RWPE1 (cell line): ENCODE measurements around the gene NFE2L1.
A peak's percentile ranks its signal among the peaks of the same experiment; 100 is the strongest.

Experiments
- CTCF ChIA-PET: fragments of 350-600 bp; sonication (Branson Sonifier 250); formaldehyde crosslinking; extraction: SDS; loops from one replicate; lab custom pipeline; 2021; lab: Yijun Ruan, JAX
- POLR2A ChIA-PET: fragments of 400-600 bp; formaldehyde crosslinking; extraction: SDS; loops from one replicate; lab custom pipeline; 2020; ENCODE audit warnings: antibody characterized with exemption; ENCODE audit not compliant: low non-redundant PET; lab: Yijun Ruan, JAX
- DNase-seq: peaks from one replicate; pipeline ENCODE4 v3.0.0; 2012; ENCODE audit warnings: low spot score
- H3K27ac ChIP-seq: fragments of 450-650 bp; 2 replicates; pipeline ENCODE4 v1.5.1; 2017
- TF ChIP-seq, protein P1 (sequence below): fragments of 450-650 bp; conservative IDR thresholded peaks from 2 replicates; pipeline ENCODE4 v1.5.1; 2017; ENCODE audit warnings: low read depth, mild to moderate bottlenecking

NFE2L1 gene

GRCh38 chr17:48054238-48055185 lies 6.4 kb downstream of the NFE2L1 start:
- DNase-seq = peak; percentile 90
- ChIA-PET CTCF (interaction anchor here (0.9 to 1.9 kb wide), 3 partner anchors 10 to 29 kb away, joined by 3 to 6 read pairs (median 4); no protein-coding TSS in a partner anchor), POLR2A (no interaction called here)
- H3K27ac ChIP-seq = peak overlapping the region; percentile 99
- TF ChIP-seq, protein P1, sequence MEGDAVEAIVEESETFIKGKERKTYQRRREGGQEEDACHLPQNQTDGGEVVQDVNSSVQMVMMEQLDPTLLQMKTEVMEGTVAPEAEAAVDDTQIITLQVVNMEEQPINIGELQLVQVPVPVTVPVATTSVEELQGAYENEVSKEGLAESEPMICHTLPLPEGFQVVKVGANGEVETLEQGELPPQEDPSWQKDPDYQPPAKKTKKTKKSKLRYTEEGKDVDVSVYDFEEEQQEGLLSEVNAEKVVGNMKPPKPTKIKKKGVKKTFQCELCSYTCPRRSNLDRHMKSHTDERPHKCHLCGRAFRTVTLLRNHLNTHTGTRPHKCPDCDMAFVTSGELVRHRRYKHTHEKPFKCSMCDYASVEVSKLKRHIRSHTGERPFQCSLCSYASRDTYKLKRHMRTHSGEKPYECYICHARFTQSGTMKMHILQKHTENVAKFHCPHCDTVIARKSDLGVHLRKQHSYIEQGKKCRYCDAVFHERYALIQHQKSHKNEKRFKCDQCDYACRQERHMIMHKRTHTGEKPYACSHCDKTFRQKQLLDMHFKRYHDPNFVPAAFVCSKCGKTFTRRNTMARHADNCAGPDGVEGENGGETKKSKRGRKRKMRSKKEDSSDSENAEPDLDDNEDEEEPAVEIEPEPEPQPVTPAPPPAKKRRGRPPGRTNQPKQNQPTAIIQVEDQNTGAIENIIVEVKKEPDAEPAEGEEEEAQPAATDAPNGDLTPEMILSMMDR = no peak

DNA sequence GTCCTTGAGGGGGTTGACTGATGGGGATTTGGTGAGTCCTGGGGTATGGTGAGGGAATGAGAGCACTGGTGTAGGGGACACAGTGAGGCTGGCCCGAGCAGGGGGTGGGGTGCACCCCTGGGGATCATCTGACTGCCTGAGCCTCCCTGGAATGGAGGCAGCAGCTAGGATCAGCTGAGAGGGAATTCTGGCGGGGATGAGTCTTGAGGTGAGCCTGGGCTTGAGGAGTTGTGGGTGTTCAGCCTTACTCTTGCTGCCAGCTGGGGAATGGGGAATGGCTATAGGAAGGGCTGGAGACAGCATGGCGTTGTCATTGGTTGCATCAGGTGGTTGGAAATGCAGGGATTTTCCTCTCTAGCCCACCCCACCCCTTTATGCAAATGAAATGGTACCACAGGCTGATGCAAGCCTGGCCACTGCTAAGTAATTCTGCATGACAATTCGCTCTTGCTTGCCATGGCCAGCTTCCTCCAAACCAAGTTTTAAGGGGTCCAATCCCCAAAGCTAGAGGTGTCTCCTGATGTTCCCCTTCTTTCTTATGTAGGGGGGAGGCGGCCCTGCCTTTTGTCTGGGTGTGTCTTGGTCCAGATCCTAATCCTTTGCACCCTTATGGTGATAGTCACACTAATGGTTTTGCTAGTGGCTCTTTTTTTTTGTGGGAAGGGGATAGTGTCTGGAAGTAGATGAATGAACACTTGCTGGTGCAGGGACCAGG lies 7.5 kb downstream of the NFE2L1 start:
- no peak for DNase-seq
- POLR2A ChIA-PET = no interaction called here
- CTCF ChIA-PET = interaction anchor here (0.6 to 1.0 kb wide), 4 partner anchors 13 to 72 kb away, joined by 3 to 5 read pairs (median 4); no protein-coding TSS in a partner anchor
- peak overlapping the region; percentile 99 for H3K27ac ChIP-seq
- TF ChIP-seq, protein P1 = no peak

DNA sequence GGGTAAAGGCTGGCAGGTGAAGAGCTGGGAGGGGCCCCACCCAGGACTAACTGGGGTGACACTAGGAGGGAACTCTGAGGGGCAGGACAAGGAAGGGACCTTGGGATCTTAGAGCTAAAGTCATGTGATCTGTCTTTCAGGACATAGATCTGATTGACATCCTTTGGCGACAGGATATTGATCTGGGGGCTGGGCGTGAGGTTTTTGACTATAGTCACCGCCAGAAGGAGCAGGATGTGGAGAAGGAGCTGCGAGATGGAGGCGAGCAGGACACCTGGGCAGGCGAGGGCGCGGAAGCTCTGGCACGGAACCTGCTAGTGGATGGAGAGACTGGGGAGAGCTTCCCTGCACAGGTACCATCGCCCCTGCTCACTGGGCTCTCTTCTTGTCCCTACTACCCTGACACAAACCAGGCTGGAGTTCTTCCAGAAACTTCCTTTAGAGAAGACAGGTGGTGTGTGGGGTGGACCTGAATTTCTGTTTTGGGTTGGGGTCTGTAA lies 8.1 kb downstream of the NFE2L1 start:
- CTCF ChIA-PET = interaction anchor here (0.6 to 1.0 kb wide), 3 partner anchors 12 to 30 kb away, joined by 3 to 5 read pairs (median 3); no protein-coding TSS in a partner anchor
- H3K27ac ChIP-seq = peak overlapping the region; percentile 99
- POLR2A ChIA-PET = no interaction called here
- TF ChIP-seq, protein P1 = no peak
- no peak for DNase-seq

DNA sequence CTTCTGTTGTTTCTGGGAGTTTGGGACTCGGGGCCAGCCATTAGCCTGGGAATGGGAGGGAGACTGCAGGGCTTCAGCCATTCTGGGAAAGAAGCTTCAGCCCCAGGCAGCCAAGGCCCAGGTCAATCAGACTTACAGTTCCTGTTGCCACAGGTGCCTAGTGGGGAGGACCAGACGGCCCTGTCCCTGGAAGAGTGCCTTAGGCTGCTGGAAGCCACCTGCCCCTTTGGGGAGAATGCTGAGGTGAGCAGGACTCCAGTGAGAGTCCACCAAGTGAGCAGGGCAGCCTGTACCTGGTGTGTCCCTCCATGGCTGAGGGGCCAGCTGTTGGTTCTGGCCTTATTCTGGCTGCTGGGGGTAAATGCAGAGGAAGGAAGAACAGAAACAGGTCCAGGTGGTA lies 8.7 kb downstream of the NFE2L1 start:
- DNase-seq = no peak
- CTCF ChIA-PET = interaction anchor here (1.0 kb wide), 1 partner anchor 30 kb away, joined by 3 read pairs; no protein-coding TSS in a partner anchor
- TF ChIP-seq, protein P1 = no peak
- peak overlapping the region; percentile 99 for H3K27ac ChIP-seq
- POLR2A ChIA-PET = interaction anchor here (2.0 kb wide), 1 partner anchor 8 kb away, joined by 10 read pairs; the partner anchor contains the start of gene NFE2L1

GRCh38 chr17:48057626-48058025 lies 9.5 kb downstream of the NFE2L1 start:
- peak overlapping the region; percentile 99 for H3K27ac ChIP-seq
- DNase-seq = no peak
- POLR2A ChIA-PET = interaction anchor here (2.0 kb wide), 1 partner anchor 9 kb away, joined by 10 read pairs; the partner anchor contains the start of gene NFE2L1
- CTCF ChIA-PET = no interaction called here
- TF ChIP-seq, protein P1 = no peak
